B cell (primary cell): ENCODE results near the gene TMC8. TPM values are rescaled to one million over a fixed set of nuclear protein-coding genes. Genes with fewer than 3 reads are reported as not detected.
A peak's percentile ranks its signal among the peaks of the same experiment; 100 is the strongest.

Source experiments
- ATAC-seq: fragments of 200-7000 bp; cut with Tn5 transposase; one replicate; pipeline ENCODE4 v1.10.0; 2021; ENCODE audit warnings: low read depth, mild to moderate bottlenecking, moderate number of reproducible peaks, moderate library complexity
- CTCF ChIA-PET: fragments of 350-600 bp; sonication (Branson Sonifier 250); formaldehyde crosslinking; loops from one replicate; lab custom pipeline; 2021; ENCODE audit warnings: antibody characterized with exemption, inconsistent platforms; lab: Charles Lee
- POLR2A ChIA-PET: fragments of 350-600 bp; sonication (Branson Sonifier 250); formaldehyde crosslinking; loops from one replicate; lab custom pipeline; 2021; ENCODE audit warnings: antibody characterized with exemption; lab: Charles Lee
- DNase-seq: peaks from one replicate; pipeline ENCODE4 v3.0.0; 2013
- H2AFZ ChIP-seq: 2 replicates; pipeline ENCODE4 v1.6.1; 2012; ENCODE audit warnings: mild to moderate bottlenecking, low read depth, low read length; ENCODE audit not compliant: insufficient read depth, poor library complexity, severe bottlenecking
- H3K27ac ChIP-seq, 2 donors: 1 replicate in 1 of 2; 2 replicates in 1 of 2; pipeline ENCODE4 v1.5.1; 2012 to 2013; ENCODE audit warnings: low read length in 2 of 2, mild to moderate bottlenecking in 2 of 2, moderate library complexity in 1 of 2
- H3K27me3 ChIP-seq, 4 experiments: fragments of 200-600 bp in 1 of 4; sonication (generic) in 1 of 4; replicated peaks in 1 of 4; 1 replicate in 2 of 4; 2 replicates in 2 of 4; pipeline versions ENCODE4 v1.6.1 to v1.7.0; 2013 to 2016; ENCODE audit warnings: low read length in 3 of 4, mild to moderate bottlenecking in 2 of 4, mixed read lengths in 1 of 4, moderate library complexity in 1 of 4; ENCODE audit not compliant: insufficient read depth in 4 of 4, control insufficient read depth in 3 of 4; ENCODE audit errors: control extremely low read depth in 1 of 4
- H3K36me3 ChIP-seq, 2 experiments: replicated peaks in 1 of 2; 1 replicate in 1 of 2; 2 replicates in 1 of 2; pipeline versions ENCODE4 v1.6.1 to v1.7.1; 2013; ENCODE audit warnings: low read length in 1 of 2; ENCODE audit not compliant: insufficient read depth in 2 of 2, control insufficient read depth in 1 of 2; ENCODE audit errors: control extremely low read depth in 1 of 2, extremely low read depth in 1 of 2
- H3K4me1 ChIP-seq, 2 donors: fragments of 200-600 bp in 1 of 2; sonication (generic) in 1 of 2; 1 replicate in 1 of 2; 2 replicates in 1 of 2; pipeline versions ENCODE4 v1.5.1 to v1.6.1; 2013 to 2017; ENCODE audit warnings: low read length in 2 of 2; ENCODE audit not compliant: control insufficient read depth in 2 of 2, insufficient read depth in 2 of 2
- H3K4me2 ChIP-seq: replicated peaks from 2 replicates; pipeline ENCODE3; 2012; ENCODE audit warnings: mild to moderate bottlenecking, low read depth, low read length; ENCODE audit not compliant: poor library complexity, severe bottlenecking
- H3K4me3 ChIP-seq, 5 experiments: fragments of 200-600 bp in 1 of 5; sonication (generic) in 1 of 5; 1 replicate in 3 of 5; 2 replicates in 2 of 5; pipeline versions ENCODE4 v1.5.1 to v1.7.0; 2011 to 2016; ENCODE audit warnings: low read length in 4 of 5, mild to moderate bottlenecking in 4 of 5, low read depth in 2 of 5, control low read depth in 1 of 5, moderate library complexity in 1 of 5; ENCODE audit not compliant: insufficient read depth in 1 of 5; ENCODE audit errors: control extremely low read depth in 1 of 5, extremely low read depth in 1 of 5
- H3K79me2 ChIP-seq: fragments of 200-600 bp; sonication (generic); one replicate; pipeline ENCODE4 v1.6.0; 2016; ENCODE audit warnings: low read length; ENCODE audit not compliant: control insufficient read depth, insufficient read depth
- H3K9ac ChIP-seq: fragments of 200-600 bp; sonication (generic); 2 replicates; pipeline ENCODE4 v1.6.1; 2017; ENCODE audit warnings: mild to moderate bottlenecking, low read length, moderate library complexity
- H3K9me3 ChIP-seq, 3 donors: one replicate each; pipeline versions ENCODE4 v1.6.1 to v1.7.1; 2013; ENCODE audit warnings: low read length in 2 of 3; ENCODE audit not compliant: control insufficient read depth in 2 of 3, insufficient read depth in 1 of 3; ENCODE audit errors: control extremely low read depth in 1 of 3
- H4K20me1 ChIP-seq: 2 replicates; pipeline ENCODE4 v1.6.0; 2012; ENCODE audit warnings: mild to moderate bottlenecking, low read length; ENCODE audit not compliant: insufficient read depth, control insufficient read depth, poor library complexity, severe bottlenecking
- H3K27ac Mint-ChIP-seq: one replicate; pipeline ENCODE4 v1.8.0; 2021; ENCODE audit warnings: mixed read lengths
- H3K27me3 Mint-ChIP-seq: one replicate; pipeline ENCODE4 v1.8.0; 2021; ENCODE audit warnings: mixed read lengths
- H3K4me1 Mint-ChIP-seq: one replicate; pipeline ENCODE4 v1.8.0; 2021; ENCODE audit warnings: mixed read lengths
- H3K4me3 Mint-ChIP-seq: one replicate; pipeline ENCODE4 v1.8.0; 2021; ENCODE audit warnings: mixed read lengths
- H3K9me3 Mint-ChIP-seq: one replicate; pipeline ENCODE4 v1.8.0; 2022; ENCODE audit warnings: mixed read lengths; ENCODE audit not compliant: insufficient read depth
- CTCF ChIP-seq: fragments of 200-600 bp; IDR thresholded peaks from one replicate; pipeline ENCODE4 v1.8.0; 2022; ENCODE audit warnings: antibody characterized with exemption, mild to moderate bottlenecking
- EZH2 ChIP-seq: IDR thresholded peaks from 2 replicates; pipeline ENCODE4 v1.6.1; 2012; ENCODE audit warnings: borderline replicate concordance, low read depth, mild to moderate bottlenecking, moderate library complexity, low read length; ENCODE audit not compliant: insufficient read depth, poor library complexity, severe bottlenecking
- WGBS: methylation state at CpG from one replicate; pipeline ENCODE4 v1.1.5; 2013; ENCODE audit warnings: missing lambda C conversion rate; ENCODE audit not compliant: insufficient coverage; 5-methylcytosine and 5-hydroxymethylcytosine counted together
- intact Hi-C: fragments of 100-400 bp; cut with micrococcal nuclease; formaldehyde crosslinking; loops from one replicate; pipeline ENCODE4 v1.10.0; 2022
- polyA plus RNA-seq: library from polyadenylated mRNA; depleted of rRNA; stranded (reverse); fragments of >200 nt; gene quantifications from 2 replicates; pipeline ENCODE4 v1.2.3, GENCODE V29; 2012
- total RNA-seq, 2 donors: library from RNA; stranded (reverse); fragments of 120-200 nt in 1 of 2; gene quantifications; 1 replicate in 1 of 2; 2 replicates in 1 of 2; pipeline versions ENCODE4 v1.2.3 to v1.2.4, GENCODE V29; 2013 to 2022

TMC8 gene
- total and polyA plus RNA-seq, 2 donors (not counting 1 experiment from before 2014, with no cell fraction given): 235 to 352 TPM

- 1% methylated on average over 43 of the region's 54 CpGs for WGBS
- intact Hi-C loops: no loop called here
- H2AFZ ChIP-seq: peak within 1 kb of the TSS; percentile 42
- H3K79me2 ChIP-seq: peaks cover 84% of the 10 kb centered on the region
- peaks cover 68 to 80% of the 10 kb centered on the region in 2 donors for H3K4me1 ChIP-seq
- H3K4me2 ChIP-seq: peak within 1 kb of the TSS; percentile 100
- TF ChIP-seq EZH2 (no peak), CTCF (no peak)
- peak; percentile 88 for DNase-seq
- peaks cover 88% of the 10 kb centered on the region for H4K20me1 ChIP-seq
- peaks cover 73% of the 10 kb centered on the region for H3K4me1 Mint-ChIP-seq
- H3K9me3 Mint-ChIP-seq: no peaks in the 10 kb centered on the region
- peak within 1 kb of the TSS; percentile 96 for H3K4me3 Mint-ChIP-seq
- H3K27me3 Mint-ChIP-seq: no peaks in the 10 kb centered on the region
- peak within 1 kb of the TSS; percentile 88 to 92 for H3K27ac ChIP-seq
- H3K27me3 ChIP-seq: no peaks in the 10 kb centered on the region
- peak within 1 kb of the TSS; percentile 99 for H3K27ac Mint-ChIP-seq
- H3K9ac ChIP-seq: peak within 1 kb of the TSS; percentile 91
- POLR2A ChIA-PET: interaction anchor here (0.6 to 22.6 kb wide), 9 partner anchors 9 to 209 kb away, joined by 3 to 432 read pairs (median 11); partner anchors contain the start of genes C17orf99 and SYNGR2
- peak within 1 kb of the TSS; percentile 38 to 97 (median 89) for H3K4me3 ChIP-seq
- CTCF ChIA-PET: interaction anchor here (0.7 to 13.9 kb wide), 7 partner anchors 8 to 121 kb away, joined by 3 to 169 read pairs (median 3); partner anchors contain the start of gene SYNGR2
- ATAC-seq: peak; percentile 21
- H3K9me3 ChIP-seq: no peaks in the 10 kb centered on the region
- peaks cover 2 to 55% of the 10 kb centered on the region in 2 experiments for H3K36me3 ChIP-seq
Observed at GRCh38 chr17:78128551-78129350, 1.8 kb upstream of the TMC8 start, which contains the start of gene TMC6. TSS of gene TMC6 (minus strand) at chr17:78128755. CDS start at chr17:78126832, 1,923 bp downstream.
